ENCODE measurements around the gene RNF180.

Gene RNF180

DNA sequence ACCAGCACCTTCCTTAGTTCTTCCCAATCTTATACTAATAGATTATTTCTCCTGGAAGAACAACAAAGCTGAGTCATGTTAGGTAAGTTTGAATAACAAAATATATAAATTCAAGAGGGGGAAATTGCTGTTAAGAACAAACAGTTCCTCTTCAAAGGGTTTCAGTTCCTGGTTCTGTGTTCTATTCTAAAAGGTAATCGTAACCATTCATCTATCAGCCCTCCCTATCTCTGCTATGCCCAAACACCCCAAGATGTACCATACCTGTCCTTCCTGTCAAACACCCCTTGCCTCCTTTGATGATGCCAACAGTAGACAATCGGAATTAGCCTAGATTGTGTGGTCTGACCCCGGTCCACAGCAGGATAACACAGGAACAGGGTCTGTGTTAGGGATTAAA is 4.2 kb upstream of the RNF180 start:
- Mint-ChIP-seq H3K4me3 (no peak overlapping the region), H3K27me3 (peaks cover 20% of the 10 kb centered on the region), H3K4me1 (ENCODE audit: low read depth) (peaks cover 6% of the 10 kb centered on the region), H3K36me3 (no peaks in the 10 kb centered on the region), H3K9me3 (ENCODE audit: low read depth) (no peaks in the 10 kb centered on the region), H3K27ac (no peak overlapping the region)

DNA sequence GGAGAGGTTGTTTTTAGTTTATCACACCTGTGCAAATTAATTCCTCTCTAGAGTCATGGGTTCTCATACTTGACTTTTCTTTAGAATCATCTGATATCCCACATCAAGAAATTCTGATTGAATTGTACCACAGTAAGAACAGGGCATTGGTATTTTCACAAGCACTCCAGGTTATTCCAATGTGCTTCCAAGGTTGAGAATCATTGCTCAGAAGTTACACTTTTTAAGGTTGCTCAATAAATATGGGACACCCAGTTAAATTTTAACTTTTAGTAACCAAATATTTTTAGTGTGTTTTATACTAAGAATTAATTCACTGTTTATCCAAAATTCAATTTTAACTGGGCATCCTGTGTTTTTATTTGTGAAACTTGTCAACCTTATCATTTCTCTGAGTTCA is 2.5 kb upstream of the RNF180 start:
- H3K27me3 Mint-ChIP-seq = peaks cover 27% of the 10 kb centered on the region
- no peaks in the 10 kb centered on the region for H3K36me3 Mint-ChIP-seq
- peaks cover 8% of the 10 kb centered on the region for H3K4me1 Mint-ChIP-seq (ENCODE audit: low read depth)
- H3K27ac Mint-ChIP-seq = no peak overlapping the region
- H3K9me3 Mint-ChIP-seq (ENCODE audit: low read depth) = no peaks in the 10 kb centered on the region
- no peak overlapping the region for H3K4me3 Mint-ChIP-seq

DNA sequence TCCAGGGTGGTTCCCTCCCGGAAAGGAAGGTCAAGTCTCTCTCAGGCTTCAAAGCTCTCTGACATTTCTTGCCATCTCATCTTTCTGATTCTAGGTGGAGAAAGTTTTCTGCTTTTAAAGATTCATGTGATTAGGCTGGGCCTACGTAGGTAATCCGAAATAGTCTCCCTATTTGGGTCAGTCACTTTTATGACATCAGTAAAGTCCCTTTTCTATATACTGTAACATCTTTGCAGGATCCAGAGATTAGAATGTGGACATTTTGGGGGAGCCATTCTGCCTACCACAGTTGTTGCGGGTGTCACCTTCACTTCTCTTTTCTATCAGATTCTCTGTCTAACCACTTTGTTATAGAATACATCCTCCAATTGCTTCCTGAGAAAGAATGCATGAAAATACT is 1.9 kb upstream of the RNF180 start:
- Mint-ChIP-seq H3K27me3 (peaks cover 26% of the 10 kb centered on the region), H3K4me1 (ENCODE audit: low read depth) (peaks cover 8% of the 10 kb centered on the region)

DNA sequence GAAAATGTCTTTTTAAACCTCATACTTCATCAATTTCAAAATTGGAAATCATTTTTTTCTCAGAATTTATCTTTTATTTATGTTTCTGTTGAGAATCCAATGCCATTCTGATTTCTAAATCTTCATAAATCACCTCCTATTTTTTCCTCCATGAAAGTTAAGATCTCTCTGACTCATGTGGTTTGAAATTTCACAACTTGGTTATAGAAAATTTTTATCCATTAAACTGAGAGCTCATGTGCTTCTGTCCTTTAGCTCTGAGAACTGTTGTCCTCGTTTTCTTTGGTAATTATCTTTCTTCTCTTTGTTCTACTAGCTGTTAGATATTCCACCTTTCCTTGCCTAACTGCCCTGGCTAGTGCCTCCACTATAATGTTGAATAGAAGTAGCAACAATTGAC is 1.5 kb upstream of the RNF180 start:
- Mint-ChIP-seq H3K9me3 (ENCODE audit: low read depth) (peaks cover 2% of the 10 kb centered on the region), H3K27ac (no peak overlapping the region), H3K4me3 (no peak overlapping the region), H3K27me3 (peaks cover 28% of the 10 kb centered on the region), H3K36me3 (no peaks in the 10 kb centered on the region), H3K4me1 (ENCODE audit: low read depth) (peaks cover 8% of the 10 kb centered on the region)

More for the DNA sequence above, 1.9 kb upstream of the RNF180 start:
- no peaks in the 10 kb centered on the region for H3K9me3 Mint-ChIP-seq (ENCODE audit: low read depth)
- H3K36me3 Mint-ChIP-seq = no peaks in the 10 kb centered on the region
- no peak overlapping the region for H3K27ac Mint-ChIP-seq
- no peak overlapping the region for H3K4me3 Mint-ChIP-seq

DNA sequence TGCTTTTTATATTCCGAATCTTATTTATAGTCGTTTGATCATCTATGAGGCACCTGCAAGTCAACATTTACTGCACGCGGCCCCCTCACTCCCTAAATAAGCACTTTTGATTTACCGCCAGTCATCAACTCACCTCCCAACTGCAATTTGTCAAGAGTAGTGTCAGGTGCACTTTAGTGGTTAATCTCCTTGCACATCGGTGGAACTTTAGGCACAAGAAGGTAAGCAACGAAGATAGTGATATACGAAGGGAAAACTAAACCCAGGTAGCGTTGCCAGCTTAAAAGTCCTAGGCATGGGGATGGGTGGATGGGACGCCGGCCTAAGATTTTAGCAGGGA is 513 bp upstream of the RNF180 start:
- Mint-ChIP-seq H3K4me1 (ENCODE audit: low read depth) (peaks cover 8% of the 10 kb centered on the region), H3K36me3 (no peaks in the 10 kb centered on the region), H3K27me3 (peaks cover 30% of the 10 kb centered on the region), H3K9me3 (ENCODE audit: low read depth) (peaks cover 4% of the 10 kb centered on the region), H3K27ac (no peak overlapping the region), H3K4me3 (peak overlapping the region; percentile 65)

DNA sequence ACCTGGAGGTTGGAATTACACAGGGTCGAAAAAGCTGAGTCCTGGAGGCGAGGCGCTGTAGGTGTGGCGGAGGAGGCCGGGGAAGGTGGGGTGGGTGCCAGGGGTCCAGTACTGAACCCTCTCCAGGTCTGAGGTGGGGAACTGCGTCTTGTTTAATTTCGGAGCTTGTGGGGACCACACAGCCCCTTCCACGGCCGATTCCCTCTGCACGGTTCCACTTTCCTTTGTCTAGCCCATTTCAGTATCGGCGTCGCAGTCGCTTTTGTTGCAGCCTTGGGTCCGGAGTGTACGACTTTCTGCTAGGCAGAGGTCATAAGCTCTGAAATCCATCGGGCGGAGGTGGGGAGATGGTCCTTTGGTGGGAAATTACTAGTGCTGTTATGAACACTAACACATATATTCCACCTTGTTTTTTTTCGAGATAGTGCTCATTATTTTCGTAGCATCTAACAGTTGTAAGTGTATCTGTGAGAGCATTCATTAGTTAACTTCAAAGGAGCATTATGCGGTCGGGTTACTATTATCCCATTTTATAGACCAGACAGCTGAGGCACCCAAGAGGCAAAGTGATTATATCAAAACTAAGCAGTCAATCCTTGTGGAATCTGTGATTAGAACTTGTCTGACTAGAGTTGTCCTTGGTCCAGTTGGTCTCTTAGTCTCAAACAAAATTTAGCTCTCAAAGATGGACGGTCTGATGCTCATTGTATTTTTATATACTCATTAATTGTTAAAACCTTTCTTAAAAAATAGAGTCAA is 737 bp downstream of the RNF180 start:
- peaks cover 8% of the 10 kb centered on the region for H3K4me1 Mint-ChIP-seq (ENCODE audit: low read depth)
- peak overlapping the region; percentile 68 for H3K4me3 Mint-ChIP-seq
- peaks cover 7% of the 10 kb centered on the region for H3K9me3 Mint-ChIP-seq (ENCODE audit: low read depth)
- no peaks in the 10 kb centered on the region for H3K36me3 Mint-ChIP-seq
- no peak overlapping the region for H3K27ac Mint-ChIP-seq
- H3K27me3 Mint-ChIP-seq = peaks cover 30% of the 10 kb centered on the region

DNA sequence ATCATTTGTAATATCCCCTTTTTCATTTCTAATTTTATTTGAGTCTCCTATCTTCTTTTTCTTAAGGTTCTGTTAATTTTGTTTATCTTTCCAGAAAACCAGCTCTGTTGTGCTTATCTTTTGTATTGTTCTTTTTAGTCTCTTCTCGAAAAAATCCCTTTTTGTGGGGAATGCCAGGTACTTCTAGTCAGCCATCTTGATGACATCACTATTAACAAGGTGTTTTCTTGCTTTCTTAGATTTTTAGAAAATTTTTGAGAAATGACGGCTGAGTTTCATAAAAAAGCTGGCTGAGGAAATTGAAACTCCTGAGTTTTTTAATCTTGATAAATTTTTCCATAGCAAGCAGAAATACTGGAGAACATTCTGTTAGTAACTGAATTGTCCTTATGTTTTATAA is 10.7 kb downstream of the RNF180 start:
- Mint-ChIP-seq H3K4me1 (ENCODE audit: low read depth) (no peaks in the 10 kb centered on the region), H3K36me3 (no peaks in the 10 kb centered on the region), H3K27ac (no peak overlapping the region), H3K4me3 (no peak overlapping the region), H3K9me3 (ENCODE audit: low read depth) (peaks cover 10% of the 10 kb centered on the region), H3K27me3 (no peaks in the 10 kb centered on the region)

DNA sequence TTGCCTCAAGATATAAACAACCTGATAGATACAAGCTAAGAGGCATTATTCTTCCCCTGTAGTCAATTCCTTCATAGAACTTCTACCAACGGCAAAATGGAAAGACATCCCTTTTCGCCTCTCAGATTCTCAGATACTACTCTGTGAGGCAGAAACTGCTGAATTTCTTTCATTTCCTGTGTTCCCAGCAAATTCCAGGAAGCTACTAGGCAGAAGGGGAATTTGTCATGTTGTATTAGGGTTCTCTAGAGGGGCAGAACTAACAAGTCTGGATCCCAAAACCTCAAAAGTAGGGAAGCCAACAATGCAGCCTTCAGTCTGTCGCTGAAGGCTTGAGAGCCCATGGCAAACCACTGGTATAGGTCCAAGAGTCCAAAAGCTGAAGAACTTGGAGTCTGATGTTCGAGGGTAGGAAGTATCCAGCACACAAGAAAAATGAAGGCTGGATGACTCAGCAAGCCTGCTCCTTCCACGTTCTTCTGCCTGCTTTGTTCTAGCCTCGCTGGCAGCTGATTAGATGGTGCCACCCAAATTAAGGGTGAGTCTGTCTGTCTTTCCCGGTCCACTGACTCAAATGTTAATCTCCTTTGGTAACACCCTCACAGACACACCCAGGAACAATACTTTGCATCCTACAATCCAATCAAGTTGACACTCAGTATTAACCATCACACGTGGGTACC is 15.2 kb downstream of the RNF180 start:
- no peak overlapping the region for H3K4me3 Mint-ChIP-seq
- no peak overlapping the region for H3K27ac Mint-ChIP-seq
- no peaks in the 10 kb centered on the region for H3K27me3 Mint-ChIP-seq
- no peaks in the 10 kb centered on the region for H3K4me1 Mint-ChIP-seq (ENCODE audit: low read depth)
- peaks cover 5% of the 10 kb centered on the region for H3K9me3 Mint-ChIP-seq (ENCODE audit: low read depth)
- no peaks in the 10 kb centered on the region for H3K36me3 Mint-ChIP-seq

DNA sequence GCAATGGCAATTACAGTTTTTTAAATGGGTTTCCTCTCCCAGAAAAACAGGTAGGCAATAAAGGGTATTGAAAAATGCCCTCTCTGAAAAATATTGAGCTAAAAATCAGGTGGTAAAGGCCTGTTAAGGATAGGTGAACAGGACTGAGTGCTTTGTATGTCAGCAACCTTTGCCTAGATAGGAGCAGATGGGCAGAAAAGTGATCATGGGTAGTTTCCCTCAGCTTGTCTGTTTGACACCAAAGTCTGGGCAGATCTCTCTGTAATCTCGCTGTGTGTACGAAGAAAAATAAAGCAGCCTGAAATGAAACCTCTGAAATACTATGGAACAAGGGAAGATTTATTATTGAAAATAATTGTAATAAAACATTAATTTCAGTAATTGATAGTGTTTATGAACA is 15.8 kb downstream of the RNF180 start:
- Mint-ChIP-seq H3K4me1 (ENCODE audit: low read depth) (no peaks in the 10 kb centered on the region), H3K27me3 (no peaks in the 10 kb centered on the region), H3K36me3 (no peaks in the 10 kb centered on the region), H3K9me3 (ENCODE audit: low read depth) (peaks cover 5% of the 10 kb centered on the region), H3K4me3 (no peak overlapping the region), H3K27ac (no peak overlapping the region)

DNA sequence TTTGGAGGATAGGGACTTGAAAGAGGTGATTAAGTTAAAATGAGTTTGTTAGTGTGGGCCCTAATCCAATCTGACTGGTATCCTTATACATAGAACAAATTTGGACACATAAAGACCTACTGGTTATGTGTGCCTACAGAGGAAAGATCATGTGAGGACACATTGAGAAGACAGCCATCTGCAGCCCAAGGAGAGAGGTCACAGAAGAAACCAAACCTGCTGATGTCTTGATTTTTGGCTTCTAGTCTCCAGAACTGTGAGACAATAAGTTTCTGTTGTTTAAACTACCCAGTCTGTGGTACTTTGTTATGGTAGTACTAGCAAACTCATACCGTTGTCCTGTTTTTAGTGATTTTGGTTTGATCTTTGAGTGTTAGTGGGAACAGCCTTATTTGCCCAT is 18.3 kb downstream of the RNF180 start:
- no peak overlapping the region for H3K27ac Mint-ChIP-seq
- no peaks in the 10 kb centered on the region for H3K27me3 Mint-ChIP-seq
- no peaks in the 10 kb centered on the region for H3K36me3 Mint-ChIP-seq

DNA sequence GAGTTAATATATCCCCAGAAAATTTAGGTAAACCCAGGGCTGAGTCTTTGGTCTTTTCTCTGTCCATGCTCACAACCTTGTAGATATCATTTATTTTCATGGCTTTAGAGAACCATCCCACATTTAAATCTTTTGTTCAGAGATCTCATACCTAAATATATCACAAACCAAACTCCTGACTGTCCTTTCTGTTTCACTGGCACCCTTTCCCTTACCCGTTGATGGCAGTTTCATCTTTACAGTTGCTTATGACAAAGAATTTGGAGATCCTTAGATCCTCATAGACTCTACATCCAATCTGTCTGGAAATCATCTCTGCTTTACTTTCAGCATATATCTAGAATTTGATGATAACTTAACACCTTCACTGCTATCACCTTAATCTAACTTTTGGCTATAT is 19.2 kb downstream of the RNF180 start:
- no peak overlapping the region for H3K4me3 Mint-ChIP-seq
- H3K27me3 Mint-ChIP-seq = no peaks in the 10 kb centered on the region
- no peak overlapping the region for H3K27ac Mint-ChIP-seq
- H3K9me3 Mint-ChIP-seq (ENCODE audit: low read depth) = peaks cover 1% of the 10 kb centered on the region
- no peaks in the 10 kb centered on the region for H3K4me1 Mint-ChIP-seq (ENCODE audit: low read depth)
- no peaks in the 10 kb centered on the region for H3K36me3 Mint-ChIP-seq

More for the DNA sequence above, 18.3 kb downstream of the RNF180 start:
- Mint-ChIP-seq H3K9me3 (ENCODE audit: low read depth) (peaks cover 5% of the 10 kb centered on the region), H3K4me1 (ENCODE audit: low read depth) (no peaks in the 10 kb centered on the region), H3K4me3 (no peak overlapping the region)

DNA sequence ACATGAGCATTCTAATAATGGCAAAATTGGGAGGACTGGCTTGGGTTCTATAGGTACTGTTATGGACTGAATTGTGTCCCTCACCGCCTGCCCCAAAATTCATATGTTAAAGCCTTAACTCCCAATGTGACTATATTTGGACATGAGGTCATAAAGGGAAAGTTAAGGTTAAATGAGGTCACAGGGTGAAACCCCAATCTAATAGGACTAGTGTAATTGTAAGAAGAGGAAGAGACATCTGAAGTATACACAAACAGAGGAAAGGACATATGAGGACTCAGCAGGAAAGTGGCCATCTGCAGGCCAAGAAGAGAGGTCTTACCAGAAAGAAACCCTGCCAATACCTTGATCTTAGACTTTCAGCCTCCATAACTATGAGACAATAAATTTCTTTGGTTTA is 23.1 kb downstream of the RNF180 start:
- Mint-ChIP-seq H3K9me3 (ENCODE audit: low read depth) (peaks cover 3% of the 10 kb centered on the region), H3K36me3 (no peaks in the 10 kb centered on the region), H3K4me3 (no peak overlapping the region)

DNA sequence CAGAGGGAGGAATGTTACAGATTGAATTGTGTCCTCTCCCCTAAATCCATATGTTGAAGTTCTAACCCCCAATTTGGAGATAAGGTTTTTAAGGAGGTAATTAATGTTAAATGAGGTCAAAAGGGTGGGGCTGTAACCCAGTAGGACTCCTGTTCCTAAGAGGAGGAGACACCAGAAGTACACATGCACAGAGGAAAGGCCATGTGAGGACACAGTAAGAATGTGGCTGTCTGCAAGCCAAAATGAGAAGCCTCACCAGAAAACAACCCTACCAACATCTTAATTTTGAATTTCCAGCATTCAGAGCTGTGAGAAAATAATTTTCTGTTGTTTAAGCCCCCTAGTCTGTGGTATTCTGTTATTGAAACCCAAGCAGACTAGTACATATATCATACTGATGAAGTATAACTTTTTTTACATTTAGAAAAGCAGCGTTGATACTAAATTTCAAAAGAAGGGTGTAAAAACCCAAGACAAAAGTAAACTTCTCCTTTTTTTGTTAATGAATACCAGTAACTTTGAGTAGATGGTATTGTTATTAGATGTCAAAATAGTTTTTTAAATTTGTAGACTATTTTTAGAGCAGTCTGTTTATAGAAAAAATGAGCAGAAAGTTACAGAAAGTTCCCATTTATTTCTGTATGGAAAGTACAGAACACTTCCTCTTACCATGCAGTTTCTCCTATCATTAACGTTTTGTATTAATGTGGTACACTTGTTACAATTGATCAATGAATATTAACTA is 25.1 kb downstream of the RNF180 start:
- no peaks in the 10 kb centered on the region for H3K36me3 Mint-ChIP-seq
- no peak overlapping the region for H3K4me3 Mint-ChIP-seq
- H3K27ac Mint-ChIP-seq = no peak overlapping the region
- H3K27me3 Mint-ChIP-seq = no peaks in the 10 kb centered on the region
- no peaks in the 10 kb centered on the region for H3K4me1 Mint-ChIP-seq (ENCODE audit: low read depth)
- H3K9me3 Mint-ChIP-seq (ENCODE audit: low read depth) = peaks cover 3% of the 10 kb centered on the region

More for the DNA sequence above, 23.1 kb downstream of the RNF180 start:
- no peaks in the 10 kb centered on the region for H3K4me1 Mint-ChIP-seq (ENCODE audit: low read depth)
- H3K27ac Mint-ChIP-seq = no peak overlapping the region
- H3K27me3 Mint-ChIP-seq = no peaks in the 10 kb centered on the region

DNA sequence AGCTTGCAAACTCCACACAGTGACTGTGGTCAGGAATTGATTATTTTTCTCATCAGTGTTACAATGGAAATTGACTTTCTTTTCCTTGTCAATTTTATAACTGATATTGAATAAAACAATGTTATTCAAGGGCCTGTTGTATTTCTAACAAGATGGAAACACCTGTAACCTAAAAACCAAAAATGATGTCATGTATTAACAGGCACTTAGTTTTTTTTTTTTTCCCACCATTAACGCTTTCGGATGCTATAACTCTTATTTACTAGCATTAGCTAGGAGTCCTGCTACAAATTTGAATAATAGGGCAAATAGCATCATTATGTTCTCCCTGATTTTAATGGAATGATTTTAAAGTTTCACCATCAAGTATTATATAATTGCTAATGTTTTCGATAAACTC is 30.3 kb downstream of the RNF180 start:
- Mint-ChIP-seq H3K27ac (no peak overlapping the region), H3K4me1 (ENCODE audit: low read depth) (no peaks in the 10 kb centered on the region), H3K36me3 (no peaks in the 10 kb centered on the region)

DNA sequence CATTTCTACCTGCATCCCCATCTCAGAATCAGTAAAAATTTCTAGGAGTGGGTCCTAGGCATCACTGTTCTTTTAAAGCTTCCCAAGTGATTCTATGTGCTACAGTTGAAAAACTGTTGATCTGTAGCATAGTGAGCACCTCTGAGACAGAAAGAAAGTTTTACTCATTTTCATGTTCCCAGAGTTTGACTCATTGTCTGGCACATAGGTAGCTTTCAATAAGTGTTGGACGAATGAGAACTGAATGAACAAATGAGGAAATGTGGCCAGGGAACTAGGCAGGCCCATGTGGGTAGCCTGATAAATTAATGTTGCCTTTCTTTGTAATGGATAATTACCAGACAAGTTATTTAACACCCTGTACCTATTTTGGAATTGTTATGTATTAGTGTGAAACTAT is 33.8 kb downstream of the RNF180 start:
- no peaks in the 10 kb centered on the region for H3K4me1 Mint-ChIP-seq (ENCODE audit: low read depth)
- no peaks in the 10 kb centered on the region for H3K9me3 Mint-ChIP-seq (ENCODE audit: low read depth)
- H3K27me3 Mint-ChIP-seq = no peaks in the 10 kb centered on the region
- no peak overlapping the region for H3K4me3 Mint-ChIP-seq
- no peaks in the 10 kb centered on the region for H3K36me3 Mint-ChIP-seq
- no peak overlapping the region for H3K27ac Mint-ChIP-seq

More for the DNA sequence above, 30.3 kb downstream of the RNF180 start:
- Mint-ChIP-seq H3K4me3 (no peak overlapping the region), H3K9me3 (ENCODE audit: low read depth) (peaks cover 3% of the 10 kb centered on the region), H3K27me3 (no peaks in the 10 kb centered on the region)

Data from activated naive CD8-positive, alpha-beta T cell (primary cell).